Endothelial cell of umbilical vein (primary cell): ENCODE results near the gene YAE1. TPM values are rescaled to one million over a fixed set of nuclear protein-coding genes. Genes with fewer than 3 reads are reported as not detected.
"Not testable (repeated sequence)": the region's sequence is repeated elsewhere in the genome, so short reads cannot be mapped to it uniquely, and the experiment has no call there.

ENCODE experiments used
- BruUV-seq: library from RNA; stranded (reverse); fragments of 400-500 nt; replicated peaks from 2 replicates; lab custom pipeline; 2021; lab: Mats Ljungman, UMichigan
- CTCF ChIA-PET: fragments of 300-600, 350-600 bp; sonication (Branson Sonifier 250); formaldehyde crosslinking; loops from one replicate; lab custom pipeline; 2021; ENCODE audit warnings: antibody characterized with exemption, inconsistent platforms; lab: Charles Lee
- POLR2A ChIA-PET: fragments of 300-600, 350-600 bp; sonication (Branson Sonifier 250); formaldehyde crosslinking; loops from one replicate; lab custom pipeline; 2021; ENCODE audit warnings: antibody characterized with exemption, inconsistent platforms; lab: Charles Lee
- DNase-seq: peaks from one replicate; pipeline ENCODE4 v3.0.0-alpha.2; 2011; ENCODE audit warnings: low read depth, low spot score
- FAIRE-seq: peaks from 2 replicates; lab custom pipeline; 2011; peaks lifted over from hg19 to GRCh38; lab: Jason Lieb, UNC
- H2AFZ ChIP-seq: 2 replicates; pipeline ENCODE4 v1.6.0; 2012; ENCODE audit warnings: low read depth, low read length, control low read depth, inconsistent platforms
- H3K27ac ChIP-seq: 2 replicates; pipeline ENCODE4 v1.5.1; 2011; ENCODE audit warnings: low read depth, mild to moderate bottlenecking, control low read depth, low read length, moderate library complexity; ENCODE audit not compliant: insufficient read depth
- H3K27me3 ChIP-seq, 2 experiments: 2 replicates each; pipeline versions ENCODE4 v1.6.0 to v1.6.1; 2011; ENCODE audit warnings: low read length in 2 of 2, mixed read lengths in 1 of 2; ENCODE audit not compliant: control insufficient read depth in 2 of 2, insufficient read depth in 2 of 2
- H3K36me3 ChIP-seq, 2 experiments: 2 replicates in 1 of 2; 3 replicates in 1 of 2; pipeline ENCODE4 v1.5.1; 2011; ENCODE audit warnings: low read length in 2 of 2, mild to moderate bottlenecking in 1 of 2, moderate library complexity in 1 of 2; ENCODE audit not compliant: control insufficient read depth in 2 of 2, insufficient read depth in 2 of 2; ENCODE audit errors: extremely low read depth in 1 of 2
- H3K4me1 ChIP-seq: 3 replicates; pipeline ENCODE4 v1.5.1; 2011; ENCODE audit warnings: mild to moderate bottlenecking, low read length; ENCODE audit not compliant: control insufficient read depth, insufficient read depth; ENCODE audit errors: extremely low read depth
- H3K4me2 ChIP-seq: 2 replicates; pipeline ENCODE4 v1.6.1; 2011; ENCODE audit warnings: low read length, control low read depth, mixed read lengths; ENCODE audit not compliant: insufficient read depth
- H3K4me3 ChIP-seq, 3 experiments: fragments of 200-600 bp in 1 of 3; sonication (generic), shearing (Covaris generic) in 1 of 3; replicated peaks in 1 of 3; 2 replicates each; pipeline ENCODE4 v1.5.1; 2011 to 2016; ENCODE audit warnings: control low read depth in 3 of 3, low read length in 3 of 3, mild to moderate bottlenecking in 2 of 3, inconsistent platforms in 1 of 3, low read depth in 1 of 3, moderate library complexity in 1 of 3; ENCODE audit not compliant: insufficient read depth in 1 of 3
- H3K79me2 ChIP-seq: 2 replicates; pipeline ENCODE4 v1.6.0; 2012; ENCODE audit warnings: low read length, inconsistent platforms; ENCODE audit not compliant: control insufficient read depth, insufficient read depth
- H3K9ac ChIP-seq: replicated peaks from 2 replicates; pipeline ENCODE3; 2011; ENCODE audit warnings: low read length, control low read depth; ENCODE audit not compliant: insufficient read depth; ENCODE audit errors: extremely low read depth
- H3K9me1 ChIP-seq: replicated peaks from 3 replicates; pipeline ENCODE4 v1.6.0; 2011; ENCODE audit warnings: mild to moderate bottlenecking, low read length; ENCODE audit not compliant: control insufficient read depth, insufficient read depth; ENCODE audit errors: extremely low read depth
- H3K9me3 ChIP-seq: replicated peaks from 2 replicates; pipeline ENCODE4 v1.5.1; 2012; ENCODE audit warnings: low read length, inconsistent platforms; ENCODE audit not compliant: control insufficient read depth, insufficient read depth
- H4K20me1 ChIP-seq: replicated peaks from 2 replicates; pipeline ENCODE3; 2011; ENCODE audit warnings: mild to moderate bottlenecking, low read length; ENCODE audit not compliant: control insufficient read depth, insufficient read depth; ENCODE audit errors: extremely low read depth
- EZH2 ChIP-seq: IDR thresholded peaks from 2 replicates; pipeline ENCODE4 v1.6.1; 2012; ENCODE audit warnings: borderline replicate concordance, low read depth, mild to moderate bottlenecking, moderate library complexity, low read length, inconsistent platforms; ENCODE audit not compliant: severe bottlenecking
- FOS ChIP-seq: IDR thresholded peaks from 2 replicates; pipeline ENCODE4 v1.6.1; 2011; ENCODE audit warnings: mild to moderate bottlenecking, low read length, moderate library complexity, borderline replicate concordance; ENCODE audit not compliant: insufficient read depth
- GATA2 ChIP-seq: IDR thresholded peaks from 2 replicates; pipeline ENCODE4 v1.7.0; 2011; ENCODE audit warnings: low read depth, mild to moderate bottlenecking, moderate library complexity, mixed read lengths, low read length; ENCODE audit not compliant: insufficient read length, insufficient read depth
- JUN ChIP-seq: IDR thresholded peaks from 2 replicates; pipeline ENCODE4 v1.6.1; 2011; ENCODE audit warnings: borderline replicate concordance, low read depth; ENCODE audit not compliant: insufficient read length, insufficient read depth
- MYC ChIP-seq: IDR thresholded peaks from one replicate; pipeline ENCODE4 v1.6.1; 2011; ENCODE audit warnings: mild to moderate bottlenecking, low read depth, low read length
- POLR2A ChIP-seq: IDR thresholded peaks from 2 replicates; pipeline ENCODE4 v1.6.1; 2012; ENCODE audit warnings: low read depth, mild to moderate bottlenecking, control low read depth, low read length
- POLR2AphosphoS5 ChIP-seq: IDR thresholded peaks from 2 replicates; pipeline ENCODE4 v1.6.1; 2012; ENCODE audit warnings: low read depth, mild to moderate bottlenecking, control low read depth, low read length, moderate library complexity; ENCODE audit not compliant: insufficient read depth
- dilution Hi-C: fragments of 300-500 bp; cut with MboI; formaldehyde crosslinking; loops from one replicate; pipeline ENCODE4 v1.15.0; 2019; ENCODE audit warnings: low sequenced_read_pairs; ENCODE audit not compliant: extremely low pct_ligation_motif_present
- intact Hi-C: fragments of 100-400 bp; cut with micrococcal nuclease; formaldehyde crosslinking; loops from one replicate; pipeline ENCODE4 v1.10.0; 2022
- polyA plus RNA-seq, 4 experiments: library from polyadenylated mRNA; depleted of rRNA in 3 of 4; stranded (reverse) in 3 of 4; unstranded in 1 of 4; fragments of >200 nt; gene quantifications; 2 replicates each; pipeline versions ENCODE4 v1.2.1 to v1.2.3, GENCODE V29; 2011 to 2012; ENCODE audit warnings: missing spikeins in 1 of 4
- total RNA-seq: library from RNA; stranded (reverse); gene quantifications from 2 replicates; pipeline ENCODE4 v1.2.3, GENCODE V29; 2021
- TF ChIP-seq, protein P1 (sequence below), 2 donors: IDR thresholded peaks; 1 replicate in 1 of 2; 2 replicates in 1 of 2; pipeline ENCODE4 v1.5.1; 2011; ENCODE audit warnings: low read length in 2 of 2, mild to moderate bottlenecking in 2 of 2, moderate library complexity in 2 of 2, control low read depth in 1 of 2, inconsistent platforms in 1 of 2, low read depth in 1 of 2; ENCODE audit not compliant: insufficient read depth in 1 of 2; ENCODE audit errors: extremely low read depth in 1 of 2
- TF ChIP-seq, protein P2 (sequence below): IDR thresholded peaks from 2 replicates; pipeline ENCODE4 v1.6.1; 2011; ENCODE audit not compliant: insufficient read depth, insufficient read length

YAE1 gene
- total and polyA plus RNA-seq, 2 donors (not counting 3 experiments of a cell fraction or from before 2014, with no cell fraction given), result 13.3 to 20.7 TPM

DNA sequence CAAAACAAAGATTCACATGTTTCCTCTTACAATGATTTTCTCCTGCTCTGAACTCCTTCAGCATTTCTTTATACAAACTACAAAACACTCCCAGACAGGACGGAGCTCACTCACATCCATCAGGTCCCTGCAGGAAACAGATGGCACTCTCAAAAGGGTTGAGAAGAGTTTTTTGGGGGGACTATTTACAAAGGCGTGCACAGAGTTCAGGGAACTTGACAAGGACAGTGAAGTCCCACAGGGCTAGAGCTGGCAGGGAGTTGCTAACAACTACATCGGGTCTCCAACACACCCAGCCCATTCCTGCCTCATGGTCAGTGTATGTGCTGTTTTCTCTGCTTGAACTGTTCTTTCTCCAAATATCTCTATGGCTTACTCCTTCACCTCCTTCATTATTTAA is 24.7 kb upstream of the YAE1 start:
- Histone ChIP-seq H3K79me2 (no peaks in the 10 kb centered on the region), H2AFZ (no peak overlapping the region), H3K9me1 (no peaks in the 10 kb centered on the region), H3K4me1 (no peaks in the 10 kb centered on the region), H3K9ac (no peak overlapping the region), H3K4me2 (no peak overlapping the region), H3K36me3 (no peaks in the 10 kb centered on the region), H3K4me3 (no peak overlapping the region), H3K9me3 (no peaks in the 10 kb centered on the region), H3K27ac (no peak overlapping the region), H4K20me1 (no peaks in the 10 kb centered on the region), H3K27me3 (peaks cover 5 to 11% of the 10 kb centered on the region in 2 experiments)
- FAIRE-seq (no peak), DNase-seq (no peak)
- POLR2A ChIA-PET, result no interaction called here
- TF ChIP-seq FOS, result no peak
- TF ChIP-seq, protein P1, sequence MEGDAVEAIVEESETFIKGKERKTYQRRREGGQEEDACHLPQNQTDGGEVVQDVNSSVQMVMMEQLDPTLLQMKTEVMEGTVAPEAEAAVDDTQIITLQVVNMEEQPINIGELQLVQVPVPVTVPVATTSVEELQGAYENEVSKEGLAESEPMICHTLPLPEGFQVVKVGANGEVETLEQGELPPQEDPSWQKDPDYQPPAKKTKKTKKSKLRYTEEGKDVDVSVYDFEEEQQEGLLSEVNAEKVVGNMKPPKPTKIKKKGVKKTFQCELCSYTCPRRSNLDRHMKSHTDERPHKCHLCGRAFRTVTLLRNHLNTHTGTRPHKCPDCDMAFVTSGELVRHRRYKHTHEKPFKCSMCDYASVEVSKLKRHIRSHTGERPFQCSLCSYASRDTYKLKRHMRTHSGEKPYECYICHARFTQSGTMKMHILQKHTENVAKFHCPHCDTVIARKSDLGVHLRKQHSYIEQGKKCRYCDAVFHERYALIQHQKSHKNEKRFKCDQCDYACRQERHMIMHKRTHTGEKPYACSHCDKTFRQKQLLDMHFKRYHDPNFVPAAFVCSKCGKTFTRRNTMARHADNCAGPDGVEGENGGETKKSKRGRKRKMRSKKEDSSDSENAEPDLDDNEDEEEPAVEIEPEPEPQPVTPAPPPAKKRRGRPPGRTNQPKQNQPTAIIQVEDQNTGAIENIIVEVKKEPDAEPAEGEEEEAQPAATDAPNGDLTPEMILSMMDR (IDR thresholded peaks at IDR 0.05; ENCODE audit: extremely low read depth in 1 of 2, insufficient read depth in 1 of 2, low read depth in 1 of 2, low read length in 2 of 2), result no peak
- no peak for TF ChIP-seq EZH2
- no peak for TF ChIP-seq GATA2
- TF ChIP-seq POLR2A, result no peak
- no peak for TF ChIP-seq JUN
- no peak for TF ChIP-seq POLR2AphosphoS5
- no peak for TF ChIP-seq MYC
- TF ChIP-seq, protein P2, sequence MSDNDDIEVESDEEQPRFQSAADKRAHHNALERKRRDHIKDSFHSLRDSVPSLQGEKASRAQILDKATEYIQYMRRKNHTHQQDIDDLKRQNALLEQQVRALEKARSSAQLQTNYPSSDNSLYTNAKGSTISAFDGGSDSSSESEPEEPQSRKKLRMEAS, result no peak
- dilution Hi-C loops, result no loop called here
- CTCF ChIA-PET, result no interaction called here
- BruUV-seq, result no TSS peak
- intact Hi-C loops, result no loop called here

GRCh38 chr7:39544774-39545173 is 21.4 kb upstream of the YAE1 start:
- FAIRE-seq, result not testable (repeated sequence)

More at GRCh38 chr7:39544774-39545173, 21.4 kb upstream of the YAE1 start:
- H3K4me3 ChIP-seq, H2AFZ ChIP-seq, H3K36me3 ChIP-seq, DNase-seq, H4K20me1 ChIP-seq, H3K9ac ChIP-seq, dilution Hi-C loops, BruUV-seq, H3K27ac ChIP-seq, H3K4me2 ChIP-seq, intact Hi-C loops, H3K9me3 ChIP-seq, H3K79me2 ChIP-seq, POLR2A ChIA-PET, H3K9me1 ChIP-seq, H3K4me1 ChIP-seq: not testable (repeated sequence)
- CTCF ChIA-PET, result interaction anchor here (0.9 kb wide), 1 partner anchor 24 kb away, joined by 5 read pairs; no protein-coding TSS in a partner anchor
- peaks cover 5 to 11% of the 10 kb centered on the region in 2 experiments for H3K27me3 ChIP-seq
